Colonic mucosa (tissue), 4 donors: Measurements from ENCODE around the gene TRAK2. TPM values are rescaled to one million over a fixed set of nuclear protein-coding genes. Genes with fewer than 3 reads are reported as not detected.

Experiments
- DNase-seq: peaks from one replicate; pipeline ENCODE4 v3.0.0-alpha.2; 2020
- H3K27ac ChIP-seq: fragments of 200-600 bp; one replicate; pipeline ENCODE4 v1.8.0; 2021
- H3K27me3 ChIP-seq: fragments of 200-600 bp; one replicate; pipeline ENCODE4 v1.8.0; 2021
- H3K36me3 ChIP-seq: fragments of 200-600 bp; one replicate; pipeline ENCODE4 v1.8.0; 2021
- H3K4me1 ChIP-seq: fragments of 200-600 bp; one replicate; pipeline ENCODE4 v1.8.0; 2021; ENCODE audit warnings: mild to moderate bottlenecking
- H3K4me3 ChIP-seq: fragments of 200-600 bp; one replicate; pipeline ENCODE4 v1.8.0; 2021
- H3K9ac ChIP-seq, 2 donors: one replicate each; pipeline ENCODE4 v1.7.0; 2013; ENCODE audit warnings: control low read depth in 2 of 2, low read depth in 2 of 2, low read length in 2 of 2
- H3K9me3 ChIP-seq: fragments of 200-600 bp; one replicate; pipeline ENCODE4 v1.8.0; 2021
- intact Hi-C: fragments of 100-400 bp; cut with DNase I; formaldehyde crosslinking; loops from one replicate; pipeline ENCODE4 v1.14.1; 2022
- total RNA-seq, 2 donors: library from RNA; stranded (reverse); fragmentation: NEBNext Ultra II Directional in 1 of 2; extraction: Animal tissue kit (Norgen Biotek cat#: 25700) in 1 of 2; gene quantifications; one replicate each; pipeline ENCODE4 v1.2.1, GENCODE V29; 2021
- TF ChIP-seq, protein P1 (sequence below): fragments of 200-600 bp; IDR thresholded peaks from one replicate; pipeline ENCODE4 v1.8.0; 2022; ENCODE audit warnings: antibody characterized with exemption, mild to moderate bottlenecking
- donor health status: healthy.
- donor health status: DM: no; HTN: no; CAD: no.
- donor health status: DM: no; HTN: no; CAD: no.

The TRAK2 gene
- total RNA-seq, 2 donors from 2014 or later: 40.0 to 50.3 TPM

- H3K36me3 ChIP-seq: no peaks in the 10 kb centered on the region
- H3K9me3 ChIP-seq: no peaks in the 10 kb centered on the region
- no peak for DNase-seq
- TF ChIP-seq, protein P1, sequence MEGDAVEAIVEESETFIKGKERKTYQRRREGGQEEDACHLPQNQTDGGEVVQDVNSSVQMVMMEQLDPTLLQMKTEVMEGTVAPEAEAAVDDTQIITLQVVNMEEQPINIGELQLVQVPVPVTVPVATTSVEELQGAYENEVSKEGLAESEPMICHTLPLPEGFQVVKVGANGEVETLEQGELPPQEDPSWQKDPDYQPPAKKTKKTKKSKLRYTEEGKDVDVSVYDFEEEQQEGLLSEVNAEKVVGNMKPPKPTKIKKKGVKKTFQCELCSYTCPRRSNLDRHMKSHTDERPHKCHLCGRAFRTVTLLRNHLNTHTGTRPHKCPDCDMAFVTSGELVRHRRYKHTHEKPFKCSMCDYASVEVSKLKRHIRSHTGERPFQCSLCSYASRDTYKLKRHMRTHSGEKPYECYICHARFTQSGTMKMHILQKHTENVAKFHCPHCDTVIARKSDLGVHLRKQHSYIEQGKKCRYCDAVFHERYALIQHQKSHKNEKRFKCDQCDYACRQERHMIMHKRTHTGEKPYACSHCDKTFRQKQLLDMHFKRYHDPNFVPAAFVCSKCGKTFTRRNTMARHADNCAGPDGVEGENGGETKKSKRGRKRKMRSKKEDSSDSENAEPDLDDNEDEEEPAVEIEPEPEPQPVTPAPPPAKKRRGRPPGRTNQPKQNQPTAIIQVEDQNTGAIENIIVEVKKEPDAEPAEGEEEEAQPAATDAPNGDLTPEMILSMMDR: no peak
- H3K4me3 ChIP-seq: no peak overlapping the region
- H3K9ac ChIP-seq: no peak overlapping the region
- intact Hi-C loops: loop anchor here (5.0 kb wide), 1 partner anchor 123 kb away; no protein-coding TSS in a partner anchor
- no peaks in the 10 kb centered on the region for H3K4me1 ChIP-seq
- H3K27ac ChIP-seq: no peak overlapping the region
- H3K27me3 ChIP-seq: no peaks in the 10 kb centered on the region
Measured at GRCh38 chr2:201360256-201360655, 91.0 kb downstream of the TRAK2 start.

GRCh38 chr2:201358684-201359083 lies 92.6 kb downstream of the TRAK2 start:
- Histone ChIP-seq H3K27ac (no peak overlapping the region), H3K4me1 (no peaks in the 10 kb centered on the region), H3K27me3 (no peaks in the 10 kb centered on the region), H3K36me3 (no peaks in the 10 kb centered on the region), H3K4me3 (no peak overlapping the region), H3K9ac (no peak overlapping the region), H3K9me3 (no peaks in the 10 kb centered on the region)
- DNase-seq: no peak
- TF ChIP-seq, protein P1: no peak
- intact Hi-C loops: no loop called here

DNA sequence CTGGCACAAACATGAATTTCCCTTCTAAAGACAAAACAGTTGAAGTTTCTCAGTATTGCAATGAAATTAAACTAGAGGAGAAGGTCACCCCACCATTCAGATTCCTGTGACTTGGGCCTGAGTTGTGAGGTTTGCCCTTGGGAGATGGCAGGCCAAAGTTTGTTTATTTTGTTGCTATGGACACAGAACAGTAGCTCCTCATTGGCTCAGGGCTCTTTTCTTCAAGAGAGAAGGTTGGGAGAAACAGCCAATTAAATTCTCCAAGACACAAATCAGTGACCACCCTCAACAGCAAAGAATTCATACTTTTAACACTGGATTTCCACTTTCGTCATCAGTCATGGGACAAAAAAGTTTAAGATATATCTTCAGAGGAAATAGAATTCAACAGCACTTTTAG lies 94.0 kb downstream of the TRAK2 start, which contains the start of gene FLACC1:
FLACC1 (minus strand) TSS at position 125 of the 400 bp plus-strand sequence. CDS start 5,941 bp downstream, outside the sequence.
- H3K4me1 ChIP-seq: no peaks in the 10 kb centered on the region
- no peak within 1 kb of the TSS for H3K27ac ChIP-seq
- H3K27me3 ChIP-seq: no peaks in the 10 kb centered on the region
- no peak within 1 kb of the TSS for H3K4me3 ChIP-seq
- no peaks in the 10 kb centered on the region for H3K36me3 ChIP-seq
- no peaks in the 10 kb centered on the region for H3K9me3 ChIP-seq
- TF ChIP-seq, protein P1: no peak
- intact Hi-C loops: no loop called here
- H3K9ac ChIP-seq: no peak within 1 kb of the TSS
- no peak for DNase-seq

DNA sequence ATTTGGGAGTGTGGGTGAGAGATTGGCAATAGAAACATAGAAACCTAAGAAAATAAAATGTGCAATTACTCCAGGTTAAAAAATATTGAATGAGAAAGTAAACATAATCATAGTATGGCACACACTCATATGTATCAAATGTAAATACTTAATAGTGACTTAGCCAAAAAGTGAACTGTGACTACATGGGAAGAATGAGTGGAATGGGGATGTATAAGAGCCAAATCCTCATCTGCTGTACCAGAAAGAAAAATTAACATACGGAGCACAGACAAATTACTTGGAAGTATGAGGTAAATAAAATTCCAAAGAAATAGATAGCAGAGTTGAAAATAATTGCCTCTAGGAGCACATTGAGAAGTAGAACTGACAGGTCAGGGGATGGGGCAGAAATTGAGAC lies 98.1 kb downstream of the TRAK2 start:
- Histone ChIP-seq H3K9ac (no peak overlapping the region), H3K27me3 (no peaks in the 10 kb centered on the region), H3K36me3 (no peaks in the 10 kb centered on the region), H3K9me3 (no peaks in the 10 kb centered on the region), H3K27ac (no peak overlapping the region), H3K4me1 (no peaks in the 10 kb centered on the region), H3K4me3 (no peak overlapping the region)
- TF ChIP-seq, protein P1: no peak
- intact Hi-C loops: no loop called here
- no peak for DNase-seq

DNA sequence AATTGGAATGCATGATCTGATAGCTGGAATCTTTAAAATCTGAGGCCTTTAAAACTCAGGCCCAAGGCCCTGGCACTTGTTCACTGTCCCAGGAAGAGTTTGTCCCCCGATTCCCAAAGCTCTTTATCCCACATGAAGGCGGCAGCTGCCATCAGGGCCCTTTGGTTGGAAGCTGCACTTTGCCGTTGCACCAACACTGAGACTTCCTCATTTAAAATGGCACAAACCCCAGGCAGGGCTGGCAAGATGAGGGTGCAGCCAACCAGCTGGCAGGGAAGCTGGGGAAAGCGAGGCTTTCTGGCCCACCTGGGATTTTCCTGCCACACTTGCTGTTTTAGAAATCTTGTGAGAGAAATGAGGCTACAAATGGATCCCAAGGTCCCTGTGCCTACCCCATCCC lies 100.4 kb downstream of the TRAK2 start:
- TF ChIP-seq, protein P1: no peak
- Histone ChIP-seq H3K4me1 (no peaks in the 10 kb centered on the region), H3K9ac (no peak overlapping the region), H3K27me3 (no peaks in the 10 kb centered on the region), H3K4me3 (no peak overlapping the region), H3K36me3 (no peaks in the 10 kb centered on the region), H3K27ac (no peak overlapping the region), H3K9me3 (no peaks in the 10 kb centered on the region)
- DNase-seq: no peak
- intact Hi-C loops: no loop called here
